Esophagus muscularis mucosa (tissue), 4 donors: ENCODE measurements around the gene FBXW4. TPM values are rescaled to one million over a fixed set of nuclear protein-coding genes. Genes with fewer than 3 reads are reported as not detected.

Source experiments
- DNase-seq: peaks from one replicate; pipeline ENCODE4 v3.0.0-alpha.2; 2017; ENCODE audit errors: extremely low spot score
- H3K27ac ChIP-seq, 4 donors: fragments of 200-600 bp; sonication (generic); replicated peaks in 1 of 4; 1 replicate in 3 of 4; 2 replicates in 1 of 4; pipeline ENCODE4 v1.5.1; 2016 to 2019; ENCODE audit warnings: mild to moderate bottlenecking in 1 of 4
- H3K27me3 ChIP-seq, 4 donors: fragments of 200-600 bp; sonication (generic); one replicate each; pipeline versions ENCODE4 v1.5.1 to v1.6.0; 2016 to 2019
- H3K36me3 ChIP-seq, 4 donors: fragments of 200-600 bp; sonication (generic); one replicate each; pipeline ENCODE4 v1.5.1; 2016 to 2019
- H3K4me1 ChIP-seq, 4 donors: fragments of 200-600 bp; sonication (generic); one replicate each; pipeline ENCODE4 v1.5.1; 2016 to 2019
- H3K4me3 ChIP-seq, 4 donors: fragments of 200-600 bp; sonication (generic); 1 replicate in 2 of 4; 2 replicates in 2 of 4; pipeline ENCODE4 v1.5.1; 2016 to 2019; ENCODE audit warnings: mild to moderate bottlenecking in 4 of 4, moderate library complexity in 1 of 4
- H3K9me3 ChIP-seq, 4 donors: fragments of 200-600 bp; sonication (generic); 1 replicate in 3 of 4; 2 replicates in 1 of 4; pipeline ENCODE4 v1.5.1; 2016 to 2019
- EP300 ChIP-seq: sonication (generic); formaldehyde crosslinking; IDR thresholded peaks from one replicate; pipeline ENCODE4 v1.6.1; 2017; ENCODE audit warnings: antibody characterized with exemption
- POLR2A ChIP-seq: fragments of 450-650 bp; IDR thresholded peaks from one replicate; pipeline ENCODE4 v1.6.1; 2017; ENCODE audit warnings: antibody characterized with exemption, moderate library complexity, mild to moderate bottlenecking, low read depth
- POLR2AphosphoS5 ChIP-seq, 2 donors: sonication (generic); formaldehyde crosslinking; IDR thresholded peaks; one replicate each; pipeline ENCODE4 v1.6.1; 2017; ENCODE audit warnings: antibody characterized with exemption in 2 of 2
- WGBS: methylation state at CpG from one replicate; pipeline ENCODE4 v1.1.5; 2018; 5-methylcytosine and 5-hydroxymethylcytosine counted together
- intact Hi-C: fragments of 100-400 bp; cut with DNase I; formaldehyde crosslinking; loops from one replicate; pipeline ENCODE4 v1.15.1; 2023
- total RNA-seq, 4 donors: library from RNA; depleted of rRNA; stranded (reverse); fragments of >200 nt; gene quantifications; one replicate each; pipeline versions ENCODE4 v1.1.0 to v1.2.1, GENCODE V29; 2016
- TF ChIP-seq, protein P1 (sequence below), 3 experiments: fragments of 200-600 bp in 2 of 3; fragments of 450-650 bp in 1 of 3; sonication (generic) in 2 of 3; IDR thresholded peaks; one replicate each; pipeline ENCODE4 v1.5.1; 2017 to 2019; ENCODE audit warnings: antibody characterized with exemption in 3 of 3, mild to moderate bottlenecking in 2 of 3, moderate library complexity in 1 of 3

FBXW4 gene
- total RNA-seq, 4 donors from 2014 or later, result 101 to 168 (median 115) TPM

DNA sequence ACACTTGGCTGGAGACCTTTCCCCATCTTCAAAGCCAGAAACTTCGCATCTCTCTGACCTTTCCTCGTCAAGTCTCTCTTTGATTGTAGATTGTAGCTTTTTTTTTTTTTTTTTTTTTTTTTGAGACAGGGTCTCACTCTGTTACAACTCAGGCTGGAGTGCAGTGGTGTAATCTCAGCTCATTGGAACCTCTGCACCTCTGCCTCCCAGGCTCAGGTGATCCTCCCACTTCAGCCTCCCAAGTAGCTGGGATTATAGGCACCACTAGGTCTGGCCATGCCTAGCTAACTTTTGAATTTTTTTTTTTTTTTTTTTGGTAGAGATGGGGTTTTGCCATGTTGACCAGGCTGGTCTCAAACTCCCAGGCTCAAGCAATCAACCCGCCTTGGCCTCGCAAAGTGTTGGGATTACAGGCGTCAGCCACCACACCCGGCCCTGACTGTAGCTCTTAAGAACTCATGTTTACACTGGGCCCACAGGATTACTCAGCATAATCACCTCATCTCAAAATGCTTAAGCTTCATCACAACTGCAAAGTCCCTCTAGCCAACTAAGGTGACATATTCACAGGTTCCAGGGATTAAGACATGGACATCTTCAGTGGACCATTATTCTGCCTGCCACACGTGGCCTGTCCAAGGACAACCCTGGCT, 118.6 kb downstream of the FBXW4 start:
- TF ChIP-seq EP300 (no peak), POLR2A (no peak)
- WGBS, result 86% methylated on average over 7 of the region's 7 CpGs
- Histone ChIP-seq H3K27ac (no peak overlapping the region), H3K4me1 (no peaks in the 10 kb centered on the region), H3K4me3 (no peak overlapping the region), H3K36me3 (peaks cover 24 to 54% (median 41%) of the 10 kb centered on the region in 4 donors), H3K9me3 (peaks cover 0 to 14% (median 11%) of the 10 kb centered on the region in 4 donors), H3K27me3 (no peaks in the 10 kb centered on the region)
- intact Hi-C loops, result no loop called here
- DNase-seq, result no peak

DNA sequence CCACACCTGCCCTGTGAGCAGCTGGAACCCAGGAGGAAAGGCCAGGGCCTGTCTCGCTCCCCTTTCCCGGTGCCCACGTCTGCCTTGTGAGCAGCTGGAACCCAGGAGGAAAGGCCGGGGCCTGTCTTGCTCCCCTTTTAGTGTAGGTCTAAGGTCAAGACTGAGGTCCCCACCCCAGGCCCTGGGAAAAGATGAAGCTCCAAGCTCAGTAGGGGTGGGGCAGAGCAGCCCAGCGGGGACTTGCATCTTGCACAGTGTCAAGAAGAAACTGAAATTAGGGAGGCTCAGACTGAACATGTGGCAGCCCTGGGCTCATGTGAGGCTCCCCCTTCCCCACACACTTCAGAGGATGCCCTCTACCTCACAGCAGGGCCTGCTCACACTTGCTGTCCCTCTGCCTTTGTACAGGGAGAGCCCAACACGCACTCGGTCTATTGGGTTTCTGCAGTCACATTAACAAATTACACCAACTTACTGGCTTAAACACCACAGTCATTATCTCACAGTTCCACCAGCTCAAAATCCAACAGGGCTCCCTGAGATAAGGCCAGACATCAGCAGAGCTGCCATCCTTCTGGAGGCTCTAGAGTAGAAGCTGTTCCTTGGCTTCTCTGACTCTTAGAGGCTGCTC, 119.3 kb downstream of the FBXW4 start:
- Histone ChIP-seq H3K4me1 (peaks cover 3 to 6% (median 4%) of the 10 kb centered on the region in 4 donors), H3K36me3 (peaks cover 24 to 48% (median 34%) of the 10 kb centered on the region in 4 donors), H3K9me3 (peaks cover 0 to 14% (median 11%) of the 10 kb centered on the region in 4 donors), H3K4me3 (no peak overlapping the region), H3K27me3 (peaks cover 0 to 5% (median 0%) of the 10 kb centered on the region in 4 donors), H3K27ac (no peak overlapping the region)
- TF ChIP-seq, protein P1, sequence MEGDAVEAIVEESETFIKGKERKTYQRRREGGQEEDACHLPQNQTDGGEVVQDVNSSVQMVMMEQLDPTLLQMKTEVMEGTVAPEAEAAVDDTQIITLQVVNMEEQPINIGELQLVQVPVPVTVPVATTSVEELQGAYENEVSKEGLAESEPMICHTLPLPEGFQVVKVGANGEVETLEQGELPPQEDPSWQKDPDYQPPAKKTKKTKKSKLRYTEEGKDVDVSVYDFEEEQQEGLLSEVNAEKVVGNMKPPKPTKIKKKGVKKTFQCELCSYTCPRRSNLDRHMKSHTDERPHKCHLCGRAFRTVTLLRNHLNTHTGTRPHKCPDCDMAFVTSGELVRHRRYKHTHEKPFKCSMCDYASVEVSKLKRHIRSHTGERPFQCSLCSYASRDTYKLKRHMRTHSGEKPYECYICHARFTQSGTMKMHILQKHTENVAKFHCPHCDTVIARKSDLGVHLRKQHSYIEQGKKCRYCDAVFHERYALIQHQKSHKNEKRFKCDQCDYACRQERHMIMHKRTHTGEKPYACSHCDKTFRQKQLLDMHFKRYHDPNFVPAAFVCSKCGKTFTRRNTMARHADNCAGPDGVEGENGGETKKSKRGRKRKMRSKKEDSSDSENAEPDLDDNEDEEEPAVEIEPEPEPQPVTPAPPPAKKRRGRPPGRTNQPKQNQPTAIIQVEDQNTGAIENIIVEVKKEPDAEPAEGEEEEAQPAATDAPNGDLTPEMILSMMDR (IDR thresholded peaks at IDR 0.05), result no peak
- TF ChIP-seq POLR2A (no peak), EP300 (no peak), POLR2AphosphoS5 (IDR thresholded peaks at IDR 0.05) (no peak)
- 85% methylated on average over 5 of the region's 7 CpGs for WGBS
- no peak for DNase-seq
- intact Hi-C loops, result no loop called here

DNA sequence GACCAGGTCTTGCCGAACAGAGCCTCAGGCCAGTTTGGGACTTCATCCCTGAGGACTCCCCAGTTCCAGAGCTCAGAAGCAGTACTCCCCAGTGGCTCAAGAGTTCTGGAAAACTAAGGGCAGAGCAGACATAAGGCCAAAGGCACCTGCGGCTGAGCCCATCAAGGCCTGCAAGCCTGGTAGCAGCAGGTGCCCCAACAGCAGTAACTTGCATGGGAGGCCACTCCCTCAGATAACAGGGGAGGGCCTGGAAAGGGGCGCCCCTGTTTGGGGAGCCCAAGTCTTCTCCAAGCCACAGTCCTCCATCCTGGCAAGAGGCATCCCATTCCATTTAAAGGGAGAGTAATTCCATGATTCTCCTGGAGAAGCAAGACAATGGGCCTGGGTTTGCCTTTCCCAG, 119.9 kb downstream of the FBXW4 start:
- Histone ChIP-seq H3K4me3 (no peak overlapping the region), H3K4me1 (peaks cover 8 to 12% (median 10%) of the 10 kb centered on the region in 4 donors), H3K36me3 (peaks cover 20 to 41% (median 28%) of the 10 kb centered on the region in 4 donors), H3K9me3 (peaks cover 0 to 14% (median 11%) of the 10 kb centered on the region in 4 donors), H3K27me3 (peaks cover 0 to 9% (median under 1%) of the 10 kb centered on the region in 4 donors), H3K27ac (no peak overlapping the region)
- TF ChIP-seq, protein P1 (IDR thresholded peaks at IDR 0.05), result no peak
- TF ChIP-seq EP300 (no peak), POLR2AphosphoS5 (IDR thresholded peaks at IDR 0.05) (no peak), POLR2A (no peak)
- intact Hi-C loops, result no loop called here
- DNase-seq, result no peak
- 82% methylated on average over 3 of the region's 3 CpGs for WGBS

DNA sequence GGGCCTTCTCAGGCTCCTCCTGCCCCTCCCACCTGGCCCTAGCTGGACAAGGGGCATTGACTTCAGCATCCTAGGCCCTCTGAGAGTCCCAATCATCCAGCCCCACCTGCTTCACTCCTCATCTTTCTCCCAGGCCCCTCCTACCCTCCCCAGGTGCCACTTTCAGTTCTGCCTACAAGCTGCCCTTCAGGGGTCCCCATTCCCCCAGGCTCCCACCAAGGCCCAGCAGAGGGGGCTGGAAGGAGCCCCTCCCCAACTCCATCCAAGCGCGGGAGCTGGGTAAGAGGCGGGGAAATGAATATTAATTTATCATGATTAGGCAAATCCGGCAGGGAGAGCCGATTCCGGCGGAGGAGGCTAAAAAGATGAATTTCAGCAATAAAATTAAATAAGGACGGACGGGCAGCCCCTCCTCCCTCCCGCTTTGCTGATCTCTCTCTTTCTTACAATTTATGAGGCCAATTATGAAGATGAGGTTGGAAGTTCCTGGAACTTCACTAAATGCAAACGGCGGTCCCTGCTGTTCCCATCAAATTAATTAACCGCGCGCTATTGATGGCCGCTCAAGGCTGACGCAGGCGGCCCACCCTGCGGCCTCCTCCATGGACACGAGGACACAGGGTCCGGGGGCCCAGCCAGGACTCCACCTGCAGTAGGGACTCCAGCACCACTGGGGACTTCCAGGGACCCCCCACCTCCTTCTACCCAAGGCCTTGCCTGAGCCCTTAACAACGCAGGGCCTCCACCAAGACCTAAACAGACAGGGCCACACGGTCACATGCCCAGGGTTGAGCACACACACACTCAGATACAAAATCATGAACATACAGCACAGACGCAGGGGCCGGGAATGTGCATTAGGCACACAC, 120.9 kb downstream of the FBXW4 start:
- peaks cover 0 to 14% (median 11%) of the 10 kb centered on the region in 4 donors for H3K9me3 ChIP-seq
- 87% methylated on average over 21 of the region's 25 CpGs for WGBS
- H3K27me3 ChIP-seq, result peaks cover 0 to 19% (median 11%) of the 10 kb centered on the region in 4 donors
- H3K27ac ChIP-seq, result no peak overlapping the region
- TF ChIP-seq POLR2AphosphoS5 (IDR thresholded peaks at IDR 0.05) (no peak), POLR2A (no peak), EP300 (no peak)
- TF ChIP-seq, protein P1 (IDR thresholded peaks at IDR 0.05), result no peak
- no peak overlapping the region for H3K4me3 ChIP-seq
- intact Hi-C loops, result no loop called here
- H3K4me1 ChIP-seq, result peaks cover 16 to 22% (median 20%) of the 10 kb centered on the region in 4 donors
- DNase-seq, result no peak
- peaks cover 10 to 32% (median 18%) of the 10 kb centered on the region in 4 donors for H3K36me3 ChIP-seq
